OCI-LY3 (cell line): ENCODE results near the gene TREM2.

ENCODE experiments used
- H2AFZ ChIP-seq: fragments of 200-600, 300-600 bp; shearing (Covaris generic); 2 replicates; pipeline ENCODE4 v1.6.0; 2014; ENCODE audit warnings: antibody characterized with exemption, low read depth, low read length
- H3K27ac ChIP-seq: fragments of 200-600, 300-600 bp; sonication (generic); 2 replicates; pipeline ENCODE4 v1.5.1; 2014; ENCODE audit warnings: mild to moderate bottlenecking, low read length, moderate library complexity, mixed read lengths
- H3K27me3 ChIP-seq: fragments of 200-600, 300-600 bp; sonication (generic); 2 replicates; pipeline ENCODE4 v1.6.1; 2014; ENCODE audit warnings: low read depth, low read length, mixed read lengths
- H3K36me3 ChIP-seq: fragments of 200-600, 300-600 bp; sonication (generic); replicated peaks from 2 replicates; pipeline ENCODE3; 2014; ENCODE audit warnings: low read depth, low read length, mixed read lengths
- H3K4me1 ChIP-seq: fragments of 300-600, 200-600 bp; sonication (generic); 2 replicates; pipeline ENCODE4 v1.6.1; 2014; ENCODE audit warnings: low read length, mixed read lengths
- H3K4me2 ChIP-seq: fragments of 200-600, 300-600 bp; sonication (generic); 2 replicates; pipeline ENCODE4 v1.6.1; 2014; ENCODE audit warnings: low read length, mixed read lengths
- H3K4me3 ChIP-seq: fragments of 300-600, 200-600 bp; sonication (generic); 2 replicates; pipeline ENCODE4 v1.5.1; 2014; ENCODE audit warnings: antibody characterized with exemption, mild to moderate bottlenecking, low read length, moderate library complexity
- H3K79me2 ChIP-seq: fragments of 300-600, 200-600 bp; shearing (Covaris generic); 2 replicates; pipeline ENCODE4 v1.6.1; 2014; ENCODE audit warnings: mild to moderate bottlenecking, low read length, mixed read lengths
- H3K9ac ChIP-seq: fragments of 300-600, 200-600 bp; shearing (Covaris generic); 2 replicates; pipeline ENCODE4 v1.6.0; 2014; ENCODE audit warnings: mild to moderate bottlenecking, low read length, moderate library complexity
- H3K9me3 ChIP-seq: fragments of 200-600, 300-600 bp; shearing (Covaris generic); 2 replicates; pipeline ENCODE4 v1.6.1; 2014; ENCODE audit warnings: low read length, mixed read lengths; ENCODE audit not compliant: insufficient read depth
- H4K20me1 ChIP-seq: fragments of 200-600, 300-600 bp; sonication (generic); 2 replicates; pipeline ENCODE4 v1.6.1; 2016; ENCODE audit warnings: low read length, mixed read lengths; ENCODE audit not compliant: insufficient read depth
- EZH2phosphoT487 ChIP-seq: fragments of 200-600 bp; shearing (Covaris generic); IDR thresholded peaks from 2 replicates; pipeline ENCODE4 v1.6.1; 2018; ENCODE audit warnings: antibody characterized with exemption, mixed run types, low read depth
- TF ChIP-seq, protein P1 (sequence below): fragments of 200-600, 300-600 bp; sonication (generic); IDR thresholded peaks from 2 replicates; pipeline ENCODE4 v1.5.1; 2014; ENCODE audit warnings: antibody characterized with exemption, low read length, low read depth

Gene TREM2

DNA sequence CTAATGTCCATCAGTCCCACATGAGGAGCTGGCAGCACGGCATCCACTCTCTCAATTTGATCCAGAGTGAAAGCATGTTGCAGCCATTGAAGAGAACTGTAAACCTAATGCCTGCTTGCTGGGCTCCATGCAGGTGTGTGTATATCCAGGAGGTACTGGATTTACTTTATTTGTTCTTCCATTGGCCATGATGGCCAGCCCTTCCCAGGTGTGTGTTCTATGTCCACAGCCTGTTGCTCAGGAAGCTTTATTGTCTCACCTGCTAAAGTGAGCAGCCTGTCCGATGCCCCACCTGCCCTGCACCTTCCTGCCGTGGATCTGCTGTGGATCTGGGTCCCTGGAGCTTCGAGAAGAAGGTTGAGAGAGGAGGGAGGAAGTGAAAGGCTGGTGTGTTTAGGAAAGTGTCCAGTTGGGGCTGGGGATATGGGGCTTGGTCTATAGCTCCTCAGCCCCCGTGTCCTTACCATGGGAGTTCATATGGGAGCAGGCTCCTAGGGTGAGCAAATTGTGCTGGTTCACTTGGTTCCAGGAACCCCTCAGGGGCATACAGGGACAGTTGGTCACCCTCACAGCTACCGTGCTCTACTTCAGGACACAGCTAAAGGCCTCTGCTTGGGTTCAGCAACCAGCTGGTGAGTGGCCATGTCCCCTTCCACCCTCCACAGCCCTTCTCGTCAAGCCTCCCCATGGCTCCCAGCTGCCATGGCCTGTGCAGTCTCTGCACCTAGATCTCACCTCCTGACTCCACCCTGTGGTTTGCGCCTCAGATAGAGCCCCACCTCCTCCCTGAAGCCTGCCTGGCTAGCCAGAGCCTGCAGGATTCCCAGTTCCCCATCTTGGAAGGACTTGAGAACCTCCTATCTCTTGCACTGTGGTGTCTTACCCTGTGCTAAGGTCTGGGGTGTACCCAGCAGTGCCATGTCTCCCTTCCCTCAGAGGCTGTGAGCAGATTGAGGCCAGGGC is 25.3 kb upstream of the TREM2 start:
- H3K9me3 ChIP-seq = 0 out of 2 replicates have a peak, but pooled peaks cover 11% of the 10 kb centered on the region
- no peak overlapping the region for H2AFZ ChIP-seq
- no peaks in the 10 kb centered on the region for H4K20me1 ChIP-seq
- H3K27ac ChIP-seq = no peak overlapping the region
- no peak overlapping the region for H3K4me2 ChIP-seq
- H3K27me3 ChIP-seq = no peaks in the 10 kb centered on the region
- H3K36me3 ChIP-seq = peaks cover 34% of the 10 kb centered on the region
- no peak overlapping the region for H3K4me3 ChIP-seq
- H3K4me1 ChIP-seq = peaks cover 16% of the 10 kb centered on the region
- no peaks in the 10 kb centered on the region for H3K79me2 ChIP-seq
- TF ChIP-seq, protein P1, sequence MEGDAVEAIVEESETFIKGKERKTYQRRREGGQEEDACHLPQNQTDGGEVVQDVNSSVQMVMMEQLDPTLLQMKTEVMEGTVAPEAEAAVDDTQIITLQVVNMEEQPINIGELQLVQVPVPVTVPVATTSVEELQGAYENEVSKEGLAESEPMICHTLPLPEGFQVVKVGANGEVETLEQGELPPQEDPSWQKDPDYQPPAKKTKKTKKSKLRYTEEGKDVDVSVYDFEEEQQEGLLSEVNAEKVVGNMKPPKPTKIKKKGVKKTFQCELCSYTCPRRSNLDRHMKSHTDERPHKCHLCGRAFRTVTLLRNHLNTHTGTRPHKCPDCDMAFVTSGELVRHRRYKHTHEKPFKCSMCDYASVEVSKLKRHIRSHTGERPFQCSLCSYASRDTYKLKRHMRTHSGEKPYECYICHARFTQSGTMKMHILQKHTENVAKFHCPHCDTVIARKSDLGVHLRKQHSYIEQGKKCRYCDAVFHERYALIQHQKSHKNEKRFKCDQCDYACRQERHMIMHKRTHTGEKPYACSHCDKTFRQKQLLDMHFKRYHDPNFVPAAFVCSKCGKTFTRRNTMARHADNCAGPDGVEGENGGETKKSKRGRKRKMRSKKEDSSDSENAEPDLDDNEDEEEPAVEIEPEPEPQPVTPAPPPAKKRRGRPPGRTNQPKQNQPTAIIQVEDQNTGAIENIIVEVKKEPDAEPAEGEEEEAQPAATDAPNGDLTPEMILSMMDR = no peak
- no peak for TF ChIP-seq EZH2phosphoT487
- H3K9ac ChIP-seq = no peak overlapping the region

DNA sequence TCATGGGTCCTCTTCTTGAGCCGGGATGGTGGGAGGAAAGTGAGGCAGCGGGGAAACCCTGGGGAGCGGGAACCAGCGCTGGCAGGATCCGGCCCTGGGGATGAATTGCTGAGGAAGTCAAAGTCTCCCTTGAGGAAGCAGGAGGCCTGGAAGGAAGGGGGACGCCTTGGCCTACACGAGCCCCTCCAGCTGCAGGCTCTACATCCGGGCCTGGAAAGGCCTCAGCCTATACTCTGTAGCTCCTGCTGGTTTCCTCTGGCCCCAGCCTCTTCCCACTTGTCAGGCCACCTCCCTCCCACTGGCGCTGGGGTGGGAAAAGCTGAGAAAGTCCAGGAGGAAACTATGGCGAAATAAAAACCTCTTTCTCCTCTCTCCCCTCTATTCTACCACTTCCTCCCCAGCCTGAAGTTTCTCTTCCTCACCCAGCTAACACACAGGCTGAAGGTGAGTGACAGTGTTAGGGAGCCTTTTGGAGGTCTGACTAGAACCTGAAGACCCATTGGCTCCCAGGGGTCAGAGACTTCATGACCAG is 23.2 kb upstream of the TREM2 start:
- H3K9ac ChIP-seq = peak overlapping the region; percentile 45; the same call in 1 of the 2 replicates
- peak overlapping the region; percentile 21; the same call in 1 of the 2 replicates for H3K27ac ChIP-seq
- peaks cover 26% of the 10 kb centered on the region for H3K4me1 ChIP-seq
- peak overlapping the region; percentile 17; the same call in 1 of the 2 replicates for H3K4me3 ChIP-seq
- H4K20me1 ChIP-seq = no peaks in the 10 kb centered on the region
- peak overlapping the region; percentile 86 for H2AFZ ChIP-seq
- H3K79me2 ChIP-seq = no peaks in the 10 kb centered on the region
- H3K9me3 ChIP-seq = 0 out of 2 replicates have a peak, but pooled peaks cover 11% of the 10 kb centered on the region
- TF ChIP-seq, protein P1 = no peak
- TF ChIP-seq EZH2phosphoT487 = no peak
- peaks cover 19% of the 10 kb centered on the region for H3K36me3 ChIP-seq
- no peaks in the 10 kb centered on the region for H3K27me3 ChIP-seq
- peak overlapping the region; percentile 55 for H3K4me2 ChIP-seq

DNA sequence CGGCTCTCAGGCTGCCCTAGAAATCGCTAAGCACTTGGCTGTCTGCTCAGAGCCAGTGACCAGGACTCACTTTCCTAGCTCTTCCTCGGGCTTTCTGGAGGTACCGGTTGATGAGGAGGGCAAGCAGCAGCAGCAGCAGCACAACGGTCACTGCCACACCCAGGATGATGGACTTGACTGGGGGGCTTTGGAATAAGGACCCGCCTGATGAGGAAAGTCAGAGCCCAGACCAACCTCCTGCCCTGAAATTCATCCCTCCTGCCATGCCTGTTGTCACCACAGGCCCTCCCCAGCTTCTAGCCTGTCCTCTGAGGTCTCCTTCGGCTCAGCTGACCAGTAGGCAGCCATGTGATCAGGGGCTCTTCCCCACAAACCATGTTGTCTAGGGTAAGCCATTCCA is 21.8 kb upstream of the TREM2 start:
- Histone ChIP-seq H3K4me2 (no peak overlapping the region), H3K27ac (no peak overlapping the region), H4K20me1 (no peaks in the 10 kb centered on the region), H2AFZ (no peak overlapping the region), H3K9me3 (0 out of 2 replicates have a peak, but pooled peaks cover 4% of the 10 kb centered on the region), H3K4me3 (no peak overlapping the region), H3K79me2 (no peaks in the 10 kb centered on the region), H3K4me1 (peaks cover 26% of the 10 kb centered on the region), H3K27me3 (no peaks in the 10 kb centered on the region), H3K9ac (no peak overlapping the region), H3K36me3 (peaks cover 6% of the 10 kb centered on the region)
- TF ChIP-seq, protein P1 = no peak
- no peak for TF ChIP-seq EZH2phosphoT487
